ENCODE data around the gene KIF22. TPM values are rescaled to one million over a fixed set of nuclear protein-coding genes. Genes with fewer than 3 reads are reported as not detected.

Gene KIF22
- total RNA-seq, 2 donors from 2014 or later, result 11.4 to 15.2 TPM

GRCh38 chr16:29842732-29843346 lies 52.3 kb downstream of the KIF22 start:
- Histone ChIP-seq H3K36me3 (peaks cover 69% of the 10 kb centered on the region), H3K4me3 (no peak overlapping the region), H3K9me3 (no peaks in the 10 kb centered on the region), H3K27ac (no peak overlapping the region), H3K4me1 (ENCODE audit: control insufficient read depth in 1 of 2, low read depth in 2 of 2) (no peaks in the 10 kb centered on the region), H3K27me3 (replicated peaks; ENCODE audit: insufficient read depth) (no peaks in the 10 kb centered on the region)
- DNase-seq (ENCODE audit: low spot score), result no peak
- no peak for ATAC-seq (ENCODE audit: insufficient number of reproducible peaks, low FRiP score, low read depth)
- no peak for TF ChIP-seq CTCF (IDR thresholded peaks at IDR 0.05)

GRCh38 chr16:29843931-29844330 lies 53.4 kb downstream of the KIF22 start:
- no peak overlapping the region for H3K4me3 ChIP-seq
- TF ChIP-seq CTCF (IDR thresholded peaks at IDR 0.05), result no peak
- H3K27me3 ChIP-seq (replicated peaks; ENCODE audit: insufficient read depth), result no peaks in the 10 kb centered on the region
- H3K27ac ChIP-seq, result no peak overlapping the region
- peaks cover 67% of the 10 kb centered on the region for H3K36me3 ChIP-seq
- ATAC-seq (ENCODE audit: insufficient number of reproducible peaks, low FRiP score, low read depth), result no peak
- DNase-seq (ENCODE audit: low spot score), result no peak
- no peaks in the 10 kb centered on the region for H3K9me3 ChIP-seq
- H3K4me1 ChIP-seq (ENCODE audit: control insufficient read depth in 1 of 2, low read depth in 2 of 2), result no peaks in the 10 kb centered on the region

GRCh38 chr16:29844575-29845331 lies 54.2 kb downstream of the KIF22 start:
- Histone ChIP-seq H3K36me3 (peaks cover 67% of the 10 kb centered on the region), H3K27me3 (replicated peaks; ENCODE audit: insufficient read depth) (no peaks in the 10 kb centered on the region), H3K4me3 (no peak overlapping the region), H3K4me1 (ENCODE audit: control insufficient read depth in 1 of 2, low read depth in 2 of 2) (no peaks in the 10 kb centered on the region), H3K27ac (no peak overlapping the region), H3K9me3 (no peaks in the 10 kb centered on the region)
- ATAC-seq (ENCODE audit: insufficient number of reproducible peaks, low FRiP score, low read depth) (no peak), DNase-seq (ENCODE audit: low spot score) (no peak)
- TF ChIP-seq CTCF (IDR thresholded peaks at IDR 0.05), result no peak

- no peak overlapping the region for H3K27ac ChIP-seq
Observed at GRCh38 chr16:29845656-29846055, 55.1 kb downstream of the KIF22 start.

More at GRCh38 chr16:29845656-29846055, 55.1 kb downstream of the KIF22 start:
- DNase-seq (ENCODE audit: low spot score) (no peak), ATAC-seq (ENCODE audit: insufficient number of reproducible peaks, low FRiP score, low read depth) (no peak)
- TF ChIP-seq CTCF (IDR thresholded peaks at IDR 0.05), result no peak
- Histone ChIP-seq H3K4me3 (no peak overlapping the region), H3K9me3 (no peaks in the 10 kb centered on the region), H3K4me1 (ENCODE audit: control insufficient read depth in 1 of 2, low read depth in 2 of 2) (no peaks in the 10 kb centered on the region), H3K27me3 (replicated peaks; ENCODE audit: insufficient read depth) (no peaks in the 10 kb centered on the region), H3K36me3 (peaks cover 59% of the 10 kb centered on the region)
